ENCODE data around the gene CYP26C1. TPM values are rescaled to one million over a fixed set of nuclear protein-coding genes. Genes with fewer than 3 reads are reported as not detected.

The CYP26C1 gene
- total RNA-seq, 1 experiment from 2014 or later, result 0.11 TPM

GRCh38 chr10:93077860-93078337 lies 17.3 kb downstream of the CYP26C1 start (continued):
- TF ChIP-seq ZNF532 (CRISPR knock-in tag; IDR thresholded peaks at IDR 0.05; ENCODE audit: borderline replicate concordance), result no peak
- no peak for TF ChIP-seq ZNF423 (CRISPR knock-in tag; IDR thresholded peaks at IDR 0.05)

GRCh38 chr10:93079663-93080349 lies 19.2 kb downstream of the CYP26C1 start:
- H3K4me1 Mint-ChIP-seq, result peaks cover 27% of the 10 kb centered on the region
- ATAC-seq (no peak), DNase-seq (ENCODE audit: low spot score) (no peak)
- no peak overlapping the region for H3K4me3 Mint-ChIP-seq
- peaks cover 48% of the 10 kb centered on the region for H3K27me3 Mint-ChIP-seq (ENCODE audit: low read depth)
- H3K27ac Mint-ChIP-seq, result no peak overlapping the region
- H3K9me3 Mint-ChIP-seq, result no peaks in the 10 kb centered on the region; the same call in 1 of the 2 replicates
- ChIA-PET CTCF (interaction anchor here (0.6 to 1.3 kb wide), 14 partner anchors 9 to 279 kb away, joined by 3 to 6 read pairs (median 4); no protein-coding TSS in a partner anchor), POLR2A (no interaction called here)
- H3K36me3 Mint-ChIP-seq, result no peaks in the 10 kb centered on the region
- TF ChIP-seq TEAD4 (CRISPR knock-in tag; IDR thresholded peaks at IDR 0.05) (no peak), AR (CRISPR knock-in tag; IDR thresholded peaks at IDR 0.05) (no peak), RORB (CRISPR knock-in tag; IDR thresholded peaks at IDR 0.05) (no peak), NR2C2 (CRISPR knock-in tag; IDR thresholded peaks at IDR 0.05) (no peak), NFE2L1 (CRISPR knock-in tag; IDR thresholded peaks at IDR 0.05) (no peak), CTCF (IDR thresholded peaks at IDR 0.05) (no peak), CBFB (CRISPR knock-in tag; IDR thresholded peaks at IDR 0.05; ENCODE audit: low read depth) (no peak), CREM (CRISPR knock-in tag; IDR thresholded peaks at IDR 0.05) (no peak), USF2 (CRISPR knock-in tag; IDR thresholded peaks at IDR 0.05) (no peak), TP53 (CRISPR knock-in tag; IDR thresholded peaks at IDR 0.05) (no peak), ZNF263 (CRISPR knock-in tag; IDR thresholded peaks at IDR 0.05; ENCODE audit: low read depth) (no peak), TCF7 (CRISPR knock-in tag; IDR thresholded peaks at IDR 0.05; ENCODE audit: low read depth) (no peak), TEAD1 (CRISPR knock-in tag; IDR thresholded peaks at IDR 0.05) (no peak), ZBTB43 (CRISPR knock-in tag; IDR thresholded peaks at IDR 0.05) (no peak), MXD4 (CRISPR knock-in tag; IDR thresholded peaks at IDR 0.05; ENCODE audit: borderline replicate concordance) (no peak), NR1H2 (CRISPR knock-in tag; IDR thresholded peaks at IDR 0.05) (no peak)
- TF ChIP-seq, protein P1, sequence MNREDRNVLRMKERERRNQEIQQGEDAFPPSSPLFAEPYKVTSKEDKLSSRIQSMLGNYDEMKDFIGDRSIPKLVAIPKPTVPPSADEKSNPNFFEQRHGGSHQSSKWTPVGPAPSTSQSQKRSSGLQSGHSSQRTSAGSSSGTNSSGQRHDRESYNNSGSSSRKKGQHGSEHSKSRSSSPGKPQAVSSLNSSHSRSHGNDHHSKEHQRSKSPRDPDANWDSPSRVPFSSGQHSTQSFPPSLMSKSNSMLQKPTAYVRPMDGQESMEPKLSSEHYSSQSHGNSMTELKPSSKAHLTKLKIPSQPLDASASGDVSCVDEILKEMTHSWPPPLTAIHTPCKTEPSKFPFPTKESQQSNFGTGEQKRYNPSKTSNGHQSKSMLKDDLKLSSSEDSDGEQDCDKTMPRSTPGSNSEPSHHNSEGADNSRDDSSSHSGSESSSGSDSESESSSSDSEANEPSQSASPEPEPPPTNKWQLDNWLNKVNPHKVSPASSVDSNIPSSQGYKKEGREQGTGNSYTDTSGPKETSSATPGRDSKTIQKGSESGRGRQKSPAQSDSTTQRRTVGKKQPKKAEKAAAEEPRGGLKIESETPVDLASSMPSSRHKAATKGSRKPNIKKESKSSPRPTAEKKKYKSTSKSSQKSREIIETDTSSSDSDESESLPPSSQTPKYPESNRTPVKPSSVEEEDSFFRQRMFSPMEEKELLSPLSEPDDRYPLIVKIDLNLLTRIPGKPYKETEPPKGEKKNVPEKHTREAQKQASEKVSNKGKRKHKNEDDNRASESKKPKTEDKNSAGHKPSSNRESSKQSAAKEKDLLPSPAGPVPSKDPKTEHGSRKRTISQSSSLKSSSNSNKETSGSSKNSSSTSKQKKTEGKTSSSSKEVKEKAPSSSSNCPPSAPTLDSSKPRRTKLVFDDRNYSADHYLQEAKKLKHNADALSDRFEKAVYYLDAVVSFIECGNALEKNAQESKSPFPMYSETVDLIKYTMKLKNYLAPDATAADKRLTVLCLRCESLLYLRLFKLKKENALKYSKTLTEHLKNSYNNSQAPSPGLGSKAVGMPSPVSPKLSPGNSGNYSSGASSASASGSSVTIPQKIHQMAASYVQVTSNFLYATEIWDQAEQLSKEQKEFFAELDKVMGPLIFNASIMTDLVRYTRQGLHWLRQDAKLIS (CRISPR knock-in tag; IDR thresholded peaks at IDR 0.05; ENCODE audit: borderline replicate concordance), result no peak
- TF ChIP-seq, protein P2, sequence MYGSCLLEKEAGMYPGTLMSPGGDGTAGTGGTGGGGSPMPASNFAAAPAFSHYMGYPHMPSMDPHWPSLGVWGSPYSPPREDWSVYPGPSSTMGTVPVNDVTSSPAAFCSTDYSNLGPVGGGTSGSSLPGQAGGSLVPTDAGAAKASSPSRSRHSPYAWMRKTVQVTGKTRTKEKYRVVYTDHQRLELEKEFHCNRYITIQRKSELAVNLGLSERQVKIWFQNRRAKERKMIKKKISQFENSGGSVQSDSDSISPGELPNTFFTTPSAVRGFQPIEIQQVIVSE (CRISPR knock-in tag; IDR thresholded peaks at IDR 0.05; ENCODE audit: borderline replicate concordance), result no peak

All from WTC11 (cell line).